Muscle of arm (tissue), 12 donors: Measurements from ENCODE around the gene MED26. TPM values are rescaled to one million over a fixed set of nuclear protein-coding genes. Genes with fewer than 3 reads are reported as not detected.

Experiments
- DNase-seq: peaks from one replicate; pipeline ENCODE4 v3.0.0-alpha.2; 2013
- polyA plus RNA-seq, 12 donors: library from polyadenylated mRNA; unstranded; fragments of 120-200 nt; gene quantifications; one replicate each; pipeline ENCODE4 v1.2.1, GENCODE V29; 2013; ENCODE audit not compliant: insufficient read length in 12 of 12

Gene MED26
- polyA plus RNA-seq, 12 donors = 4.6 to 7.7 (median 6.1) TPM; not detected in 1

DNA sequence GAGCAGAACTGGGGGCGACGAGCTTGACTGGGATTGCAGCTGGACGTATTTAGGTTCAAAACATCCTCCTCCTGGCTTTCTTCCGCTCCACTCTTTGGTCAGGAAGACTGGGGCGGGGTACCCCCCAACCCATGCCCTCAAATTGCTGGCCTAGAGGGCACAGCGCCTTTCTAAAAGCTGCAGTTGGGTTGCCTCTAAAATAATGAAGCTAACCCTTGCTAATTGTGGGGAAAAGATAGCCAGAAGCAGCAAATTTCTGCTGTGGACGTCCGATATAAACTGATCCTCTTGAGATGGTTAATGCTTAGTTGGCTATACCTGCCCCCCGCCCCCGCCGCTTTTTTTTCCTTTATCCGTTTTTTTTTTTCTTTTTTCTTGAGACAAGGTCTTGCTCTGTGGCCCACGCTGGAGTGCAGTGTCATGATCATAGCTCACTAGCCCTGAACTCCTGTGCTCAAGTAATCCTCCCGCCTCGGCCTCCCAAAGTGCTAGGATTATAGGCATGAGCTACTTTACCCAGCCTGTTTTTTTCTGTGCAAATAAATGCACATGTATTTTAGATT lies 85.0 kb downstream of the MED26 start:
- DNase-seq = no peak

DNA sequence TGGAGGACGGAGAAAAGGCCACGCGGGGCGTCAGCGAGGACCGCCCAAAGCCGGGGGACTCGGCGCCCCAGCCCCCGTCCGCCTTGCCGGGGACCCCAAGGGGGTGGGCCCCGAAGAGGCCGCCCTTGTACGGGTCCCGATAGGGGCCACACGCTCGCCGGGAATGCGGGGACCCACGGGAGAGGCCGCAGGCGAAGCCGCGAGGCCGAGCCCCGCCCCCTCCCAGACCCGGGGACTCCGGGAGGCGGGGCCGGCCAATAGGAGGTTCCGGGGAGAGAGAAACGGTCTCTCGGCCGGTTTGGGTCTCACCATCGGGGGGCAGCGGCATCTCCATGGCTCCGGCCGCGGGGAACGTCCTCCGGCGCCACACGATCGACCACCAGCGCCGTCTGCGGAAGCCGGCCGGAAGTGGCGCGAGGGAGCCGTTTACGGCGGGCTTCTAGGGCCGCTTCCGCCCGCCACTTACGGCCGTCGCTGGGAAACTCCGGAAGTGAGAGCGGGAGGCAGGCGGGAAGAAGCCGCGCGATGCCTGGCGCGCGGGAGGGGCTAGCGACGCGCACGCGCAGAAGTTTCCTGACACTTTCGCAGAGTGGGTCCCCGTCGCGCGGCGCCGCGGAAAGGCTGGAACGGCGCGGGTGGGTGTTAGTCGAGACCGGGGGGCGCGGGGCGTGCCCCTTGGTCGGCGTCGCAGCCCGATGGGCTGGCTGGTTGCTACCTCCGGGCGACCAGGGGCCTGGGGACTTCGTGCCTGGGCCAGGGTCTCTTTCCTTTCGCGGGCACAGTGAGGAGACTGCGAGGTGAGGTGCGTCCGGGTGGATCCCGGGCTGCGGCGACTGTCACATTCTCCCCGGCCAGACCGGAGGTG lies 85.7 kb downstream of the MED26 start, which contains the start of gene CHERP:
Gene CHERP (minus strand): TSS at position 393 of the 865 bp plus-strand sequence. CDS start 59 bp downstream, at position 334.
- DNase-seq = peak; percentile 96

- no peak for DNase-seq
Measured at GRCh38 chr19:16541526-16542044, 86.4 kb downstream of the MED26 start.

DNA sequence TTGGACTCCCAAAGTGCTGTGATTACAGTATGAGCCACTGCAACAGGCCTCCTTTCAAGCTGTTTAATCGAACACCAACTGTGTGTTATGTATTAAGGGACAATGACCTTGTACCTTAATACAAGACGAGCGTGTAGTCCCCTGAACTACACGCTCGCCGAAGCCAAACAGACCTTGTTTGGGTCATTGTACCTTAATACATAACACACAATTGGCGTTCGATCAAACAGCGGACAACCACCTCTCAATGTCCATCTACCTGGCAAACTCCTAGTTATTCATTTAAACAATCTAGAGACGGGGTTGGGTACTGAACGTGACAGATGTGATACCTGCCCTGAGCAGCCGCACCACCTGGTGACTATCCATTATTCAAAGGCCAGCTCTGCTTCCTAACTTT lies 87.1 kb downstream of the MED26 start:
- DNase-seq = no peak

DNA sequence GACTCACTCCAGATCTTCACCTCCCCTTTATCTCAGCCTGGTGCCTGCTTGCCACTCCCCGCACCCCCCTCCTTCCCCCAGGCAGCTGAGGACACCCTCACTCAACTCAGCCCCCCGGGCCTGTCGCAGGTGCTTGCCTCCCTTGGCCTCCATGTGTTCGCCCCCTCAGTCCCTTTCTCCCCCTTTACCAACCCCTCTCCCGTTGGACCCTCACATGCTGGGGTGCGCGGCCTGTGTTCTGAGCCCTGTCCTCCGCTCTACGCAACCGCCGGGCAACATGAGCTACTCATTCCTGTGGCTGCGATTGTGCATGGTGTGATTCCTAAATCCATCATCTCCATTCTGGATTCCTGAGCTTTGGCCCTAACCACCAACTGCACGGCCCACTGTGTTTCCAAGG lies 90.9 kb downstream of the MED26 start:
- DNase-seq = no peak

DNA sequence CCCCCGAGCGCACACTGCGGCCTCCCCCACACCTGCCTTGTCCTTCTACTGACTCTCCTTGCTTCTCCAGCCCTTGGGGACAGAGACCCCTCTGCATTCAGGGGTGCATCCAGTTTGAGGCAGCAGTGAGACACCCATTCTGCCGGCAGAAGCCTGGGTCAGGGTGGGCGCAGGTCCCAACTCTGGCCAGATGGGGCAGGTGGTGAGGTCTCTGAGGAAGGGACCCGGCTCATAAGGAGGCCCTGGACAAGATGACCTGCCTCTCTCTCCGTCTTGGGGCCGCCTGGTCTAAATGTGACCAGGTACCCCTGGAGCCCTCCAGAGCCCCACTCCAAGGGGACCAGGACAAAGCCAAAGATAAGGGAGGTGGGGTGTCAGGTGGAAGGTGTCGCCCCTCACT lies 91.9 kb downstream of the MED26 start:
- DNase-seq = no peak

DNA sequence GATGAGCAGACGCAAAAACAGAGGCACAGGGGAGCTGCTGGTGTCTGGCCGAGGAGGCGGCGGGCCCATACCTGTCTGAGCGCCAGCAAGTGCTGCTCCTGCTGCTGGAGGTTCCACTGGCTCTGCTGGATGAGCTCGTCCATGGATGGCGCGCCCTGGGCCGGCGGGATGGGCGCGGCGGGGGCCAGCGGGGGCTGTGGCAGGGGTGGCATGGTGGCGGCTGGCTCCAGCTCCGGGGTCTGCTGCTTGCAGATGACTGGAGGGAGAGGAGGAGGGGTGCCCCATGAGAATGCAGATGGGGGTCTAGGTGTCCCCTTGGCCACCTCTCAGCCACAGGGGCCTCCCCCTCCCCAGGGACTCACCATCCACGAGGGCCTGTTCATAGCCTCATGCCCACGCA lies 92.6 kb downstream of the MED26 start:
- no peak for DNase-seq

DNA sequence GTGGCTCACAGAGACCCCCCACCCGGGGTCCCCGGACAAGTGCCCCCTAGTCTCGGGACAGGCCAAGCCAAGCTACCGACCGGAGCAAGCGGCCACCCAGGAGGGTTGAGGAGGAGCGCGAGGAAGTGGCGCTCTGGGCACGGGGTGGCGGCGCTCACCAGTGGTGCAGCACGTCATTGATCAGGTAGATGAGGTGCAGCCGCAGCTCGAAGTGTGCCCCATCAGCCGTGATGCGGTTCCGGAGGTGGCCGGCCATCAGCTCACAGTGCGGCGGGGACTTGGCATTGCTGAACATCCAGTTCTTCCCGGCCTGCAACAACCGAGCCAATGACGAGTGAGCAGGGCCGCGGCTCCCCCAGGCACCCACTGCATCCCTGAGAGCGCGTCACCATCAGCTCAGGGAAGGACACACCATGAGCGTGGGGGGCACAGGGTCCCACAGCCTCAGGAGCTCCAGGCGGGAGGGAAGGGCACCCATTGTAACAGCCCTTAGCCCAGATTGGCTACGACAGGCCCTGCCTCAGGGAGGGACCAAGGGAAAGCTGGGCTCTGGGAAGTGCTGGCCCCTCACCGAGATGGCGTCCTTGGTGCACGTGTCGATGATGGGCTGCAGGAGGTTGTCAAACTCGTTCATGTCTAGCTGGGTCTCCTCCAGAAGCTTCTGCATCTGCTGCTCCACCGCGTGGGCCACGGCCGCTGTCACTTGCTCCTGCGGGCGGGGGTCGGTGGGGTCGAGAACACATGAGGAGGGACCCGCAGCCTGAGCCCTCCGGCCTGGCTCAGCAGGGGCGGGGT lies 95.4 kb downstream of the MED26 start:
- DNase-seq = no peak

- no peak for DNase-seq
Measured at GRCh38 chr19:16531380-16531669, 96.7 kb downstream of the MED26 start.

DNA sequence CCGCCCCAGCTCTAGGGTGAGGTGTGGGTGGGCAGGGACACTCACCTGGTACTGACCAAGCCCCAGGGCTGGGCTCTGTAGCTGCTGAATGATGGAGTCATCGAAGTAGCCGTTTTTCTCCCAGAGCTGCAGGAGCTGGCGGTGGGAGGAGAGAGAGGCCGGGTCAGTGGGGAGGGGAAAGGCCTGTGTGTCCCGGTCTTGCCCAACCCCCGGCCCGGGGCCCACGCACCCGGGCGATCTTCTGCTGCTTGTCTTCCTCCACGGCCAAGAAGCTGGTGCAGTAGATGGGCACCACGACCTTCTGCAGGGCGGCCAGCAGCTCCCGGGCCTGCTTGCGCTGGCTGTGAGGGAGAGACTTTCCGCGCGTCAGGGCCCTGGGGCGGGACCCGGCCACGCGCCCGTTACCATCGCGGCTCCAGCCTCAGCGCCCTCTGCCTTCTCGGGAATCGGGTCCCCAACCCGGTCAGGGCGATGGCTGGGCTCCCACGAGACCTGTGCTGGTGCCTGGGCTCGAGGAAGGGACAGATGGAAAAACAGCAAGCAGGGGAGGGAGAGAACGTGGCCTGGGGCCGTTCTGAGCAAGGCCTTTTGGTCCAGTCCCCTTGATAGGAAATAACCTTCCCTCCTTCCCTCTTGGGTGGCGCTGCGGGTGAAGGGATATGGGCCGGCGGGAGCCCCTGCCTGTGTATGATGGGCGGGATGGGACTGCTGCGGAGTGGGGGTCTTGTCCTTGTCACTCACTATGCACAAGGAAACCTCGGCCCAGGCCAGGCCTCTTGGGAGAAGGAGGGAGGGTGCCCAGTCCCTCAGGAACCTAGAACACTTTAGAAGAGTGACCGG lies 97.2 kb downstream of the MED26 start:
- DNase-seq = no peak

GRCh38 chr19:16529466-16530144 lies 98.4 kb downstream of the MED26 start:
- DNase-seq = no peak

- DNase-seq = no peak
Measured at GRCh38 chr19:16527971-16528521, 100.0 kb downstream of the MED26 start.

GRCh38 chr19:16527334-16527935 lies 100.6 kb downstream of the MED26 start:
- DNase-seq = no peak

DNA sequence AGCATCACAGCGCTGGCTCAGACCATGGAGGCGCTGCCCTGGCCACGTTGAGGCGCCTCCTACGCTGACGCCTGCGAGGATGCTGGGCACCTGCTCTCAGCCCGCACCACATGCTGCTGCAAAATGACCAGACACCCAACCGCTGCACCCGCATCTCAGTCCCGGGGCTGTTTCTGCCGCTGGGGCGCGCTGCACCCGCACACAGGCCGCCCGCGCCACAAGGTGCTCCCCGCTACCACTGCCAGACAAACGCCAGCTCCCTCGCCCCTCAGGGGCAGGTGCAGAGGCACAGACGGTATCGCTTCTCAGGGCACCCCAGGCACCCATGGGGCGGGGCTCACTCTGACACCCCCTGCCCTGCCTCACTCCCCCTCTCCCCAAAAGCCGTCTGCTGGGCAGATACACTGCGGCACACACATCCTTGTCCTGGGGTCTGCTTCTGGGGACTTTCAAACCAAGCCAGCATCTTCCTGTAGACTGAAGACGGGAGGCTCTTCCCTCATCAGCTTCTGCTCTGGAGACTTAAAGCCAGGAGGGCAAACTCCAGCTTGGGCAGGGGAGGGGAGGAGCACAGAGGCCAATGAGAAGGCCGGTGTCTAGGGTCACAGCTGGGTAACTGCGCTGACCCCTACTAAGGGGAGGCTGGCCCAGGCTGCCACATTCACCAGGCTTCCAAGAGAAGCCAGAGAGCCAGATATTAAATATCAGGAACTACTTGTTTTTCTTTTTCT lies 102.1 kb downstream of the MED26 start:
- no peak for DNase-seq

GRCh38 chr19:16524991-16525734 lies 102.8 kb downstream of the MED26 start:
- no peak for DNase-seq
